HEK293T (cell line): Measurements from ENCODE around the gene PPM1H.

Experiments
- ARNT ChIP-seq: fragments of 450-650 bp; IDR thresholded peaks from 2 replicates; pipeline ENCODE4 v1.6.1; 2017; ENCODE audit warnings: mild to moderate bottlenecking
- BHLHE40 ChIP-seq: fragments of 450-650 bp; IDR thresholded peaks from 2 replicates; pipeline ENCODE4 v1.6.1; 2016; ENCODE audit warnings: mild to moderate bottlenecking, moderate library complexity, borderline replicate concordance
- ELF4 ChIP-seq: fragments of 450-650 bp; IDR thresholded peaks from 2 replicates; pipeline ENCODE4 v1.6.1; 2017; ENCODE audit warnings: antibody characterized with exemption
- FOXA1 ChIP-seq: fragments of 450-650 bp; IDR thresholded peaks from 2 replicates; pipeline ENCODE4 v1.6.1; 2016; ENCODE audit warnings: mild to moderate bottlenecking
- FOXM1 ChIP-seq: fragments of 450-650 bp; IDR thresholded peaks from 2 replicates; pipeline ENCODE4 v1.6.1; 2017; ENCODE audit warnings: mild to moderate bottlenecking, borderline replicate concordance
- HDGF ChIP-seq: fragments of 450-650 bp; IDR thresholded peaks from 2 replicates; pipeline ENCODE4 v1.6.1; 2017; ENCODE audit warnings: antibody characterized with exemption, borderline replicate concordance
- L3MBTL2 ChIP-seq: fragments of 450-650 bp; conservative IDR thresholded peaks from 2 replicates; pipeline ENCODE4 v1.6.1; 2016; ENCODE audit warnings: mild to moderate bottlenecking
- LEF1 ChIP-seq: fragments of 450-650 bp; IDR thresholded peaks from 2 replicates; pipeline ENCODE4 v1.6.1; 2017; ENCODE audit warnings: mild to moderate bottlenecking, borderline replicate concordance
- NFRKB ChIP-seq: fragments of 450-650 bp; IDR thresholded peaks from 2 replicates; pipeline ENCODE4 v1.6.1; 2016; ENCODE audit warnings: mild to moderate bottlenecking, moderate library complexity
- SP1 ChIP-seq: fragments of 450-650 bp; IDR thresholded peaks from 2 replicates; pipeline ENCODE4 v1.6.1; 2017
- SUZ12 ChIP-seq: fragments of 450-650 bp; IDR thresholded peaks from 2 replicates; pipeline ENCODE4 v1.6.1; 2016; ENCODE audit warnings: mild to moderate bottlenecking
- TARDBP ChIP-seq: fragments of 450-650 bp; IDR thresholded peaks from 2 replicates; pipeline ENCODE4 v1.6.1; 2016
- TF ChIP-seq, protein P1 (sequence below): fragments of 450-650 bp; IDR thresholded peaks from 2 replicates; pipeline ENCODE4 v1.6.1; 2016

- TF ChIP-seq FOXA1 (no peak), TARDBP (no peak), NFRKB (no peak), ELF4 (no peak), BHLHE40 (no peak), LEF1 (no peak), SP1 (no peak), L3MBTL2 (no peak), FOXM1 (no peak), HDGF (no peak), ARNT (no peak), SUZ12 (no peak)
- TF ChIP-seq, protein P1, sequence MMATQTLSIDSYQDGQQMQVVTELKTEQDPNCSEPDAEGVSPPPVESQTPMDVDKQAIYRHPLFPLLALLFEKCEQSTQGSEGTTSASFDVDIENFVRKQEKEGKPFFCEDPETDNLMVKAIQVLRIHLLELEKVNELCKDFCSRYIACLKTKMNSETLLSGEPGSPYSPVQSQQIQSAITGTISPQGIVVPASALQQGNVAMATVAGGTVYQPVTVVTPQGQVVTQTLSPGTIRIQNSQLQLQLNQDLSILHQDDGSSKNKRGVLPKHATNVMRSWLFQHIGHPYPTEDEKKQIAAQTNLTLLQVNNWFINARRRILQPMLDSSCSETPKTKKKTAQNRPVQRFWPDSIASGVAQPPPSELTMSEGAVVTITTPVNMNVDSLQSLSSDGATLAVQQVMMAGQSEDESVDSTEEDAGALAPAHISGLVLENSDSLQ = no peak
Measured at GRCh38 chr12:62779488-62779887, 155.5 kb downstream of the PPM1H start.
